ENCODE measurements around the gene FBXO15.

The FBXO15 gene

DNA sequence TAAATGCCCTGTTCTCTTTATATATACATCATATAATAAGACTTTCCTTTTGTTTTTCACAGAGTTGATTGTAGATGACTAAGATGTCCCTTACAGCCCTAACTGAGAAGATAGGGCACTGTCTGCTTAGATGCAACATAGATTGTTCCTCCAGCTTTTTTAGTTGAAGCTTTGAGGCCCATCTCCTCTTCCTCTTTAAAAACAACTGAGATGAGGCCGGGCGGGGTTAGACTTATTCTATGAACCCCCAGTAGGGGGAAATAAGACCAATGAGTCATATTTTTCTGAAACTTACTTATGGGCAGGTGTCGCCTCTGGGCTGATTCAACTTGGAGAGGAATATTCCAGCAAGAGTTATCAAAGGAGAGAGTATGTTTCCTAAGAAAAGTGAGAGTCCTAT, 84.6 kb downstream of the FBXO15 start:
- Histone ChIP-seq H3K79me1 (ENCODE audit: low read length) (no peaks in the 10 kb centered on the region), H3K79me2 (ENCODE audit: control insufficient read depth, insufficient read depth, low read length) (no peaks in the 10 kb centered on the region), H2BK5ac (ENCODE audit: low read length) (no peak overlapping the region), H3K4me1 (ENCODE audit: control insufficient read depth, low read depth, low read length) (no peaks in the 10 kb centered on the region), H3K36me3 (ENCODE audit: control insufficient read depth, insufficient read depth, low read length) (no peaks in the 10 kb centered on the region), H4K5ac (ENCODE audit: low read length) (no peak overlapping the region), H3K4ac (ENCODE audit: low read depth, low read length) (no peak overlapping the region), H3K4me3 (ENCODE audit: low read length) (no peak overlapping the region), H3K56ac (ENCODE audit: low read length) (no peak overlapping the region), H3K23ac (ENCODE audit: low read length) (no peak overlapping the region), H3K18ac (ENCODE audit: low read length) (no peak overlapping the region), H3K9ac (ENCODE audit: low read length) (no peak overlapping the region), H2AK5ac (ENCODE audit: low read length) (no peak overlapping the region), H4K8ac (ENCODE audit: low read depth, low read length) (no peak overlapping the region), H3K4me2 (ENCODE audit: low read length) (no peak overlapping the region), H3K27ac (ENCODE audit: low read depth, low read length) (no peak overlapping the region), H3K27me3 (ENCODE audit: insufficient read depth, low read length, poor library complexity) (no peaks in the 10 kb centered on the region), H2BK15ac (replicated peaks; ENCODE audit: low read depth) (no peak overlapping the region), H2BK120ac (ENCODE audit: low read depth, low read length) (no peak overlapping the region)
- no peak for DNase-seq
- WGBS (ENCODE audit: extremely low coverage, insufficient coverage, low lambda C conversion rate): no CpG with 5 or more reads among the region's 3 CpGs

DNA sequence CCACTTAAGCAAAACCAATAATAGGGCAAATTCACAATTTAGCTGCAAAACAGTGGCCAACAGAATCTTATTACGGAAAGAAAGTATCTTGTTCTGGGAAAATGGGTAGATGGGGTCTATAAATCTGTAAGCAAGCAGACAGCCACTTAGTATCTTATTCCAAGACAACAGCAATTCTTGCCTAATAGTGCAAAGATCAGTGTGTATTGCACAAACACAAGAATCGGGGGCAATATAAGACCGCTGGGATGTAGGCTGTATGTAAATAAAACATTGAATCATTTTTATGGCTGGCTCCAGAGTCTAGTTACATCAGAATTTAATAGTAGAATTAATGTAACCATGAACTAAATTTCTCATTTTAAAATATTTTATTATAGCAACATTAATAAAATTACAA, 85.6 kb downstream of the FBXO15 start:
- Histone ChIP-seq H3K79me2 (ENCODE audit: control insufficient read depth, insufficient read depth, low read length) (no peaks in the 10 kb centered on the region), H4K5ac (ENCODE audit: low read length) (no peak overlapping the region), H3K27me3 (ENCODE audit: insufficient read depth, low read length, poor library complexity) (no peaks in the 10 kb centered on the region), H3K79me1 (ENCODE audit: low read length) (no peaks in the 10 kb centered on the region), H2BK15ac (replicated peaks; ENCODE audit: low read depth) (no peak overlapping the region), H3K36me3 (ENCODE audit: control insufficient read depth, insufficient read depth, low read length) (no peaks in the 10 kb centered on the region), H3K18ac (ENCODE audit: low read length) (no peak overlapping the region), H3K56ac (ENCODE audit: low read length) (no peak overlapping the region), H3K9ac (ENCODE audit: low read length) (no peak overlapping the region), H2AK5ac (ENCODE audit: low read length) (no peak overlapping the region), H4K8ac (ENCODE audit: low read depth, low read length) (no peak overlapping the region), H2BK5ac (ENCODE audit: low read length) (no peak overlapping the region), H2BK120ac (ENCODE audit: low read depth, low read length) (no peak overlapping the region), H3K4me2 (ENCODE audit: low read length) (no peak overlapping the region), H3K27ac (ENCODE audit: low read depth, low read length) (no peak overlapping the region), H3K4ac (ENCODE audit: low read depth, low read length) (no peak overlapping the region), H3K23ac (ENCODE audit: low read length) (no peak overlapping the region), H3K4me1 (ENCODE audit: control insufficient read depth, low read depth, low read length) (no peaks in the 10 kb centered on the region), H3K4me3 (ENCODE audit: low read length) (no peak overlapping the region)
- no CpG with 5 or more reads among the region's 3 CpGs for WGBS (ENCODE audit: extremely low coverage, insufficient coverage, low lambda C conversion rate)
- DNase-seq: no peak

DNA sequence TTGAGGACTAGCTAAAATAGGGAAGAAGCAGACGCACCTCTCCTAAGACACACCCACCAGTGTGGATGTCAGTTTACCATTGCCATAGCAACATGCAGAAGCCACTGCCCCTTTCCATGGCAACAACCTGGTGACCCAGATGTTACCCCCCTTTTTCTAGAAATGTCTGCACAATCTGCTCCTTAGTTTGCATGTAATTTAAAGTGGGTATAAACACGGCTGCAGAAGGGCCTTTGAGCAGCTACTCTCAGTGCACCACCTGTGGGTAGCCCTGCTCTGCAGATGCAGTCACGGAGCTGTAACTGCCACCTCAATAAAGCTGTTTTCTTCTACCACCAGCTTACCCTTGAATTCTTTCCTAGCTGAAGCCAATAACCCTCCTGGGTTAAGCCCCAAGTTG, 87.1 kb downstream of the FBXO15 start:
- Histone ChIP-seq H3K23ac (ENCODE audit: low read length) (no peak overlapping the region), H3K27me3 (ENCODE audit: insufficient read depth, low read length, poor library complexity) (no peaks in the 10 kb centered on the region), H3K79me2 (ENCODE audit: control insufficient read depth, insufficient read depth, low read length) (no peaks in the 10 kb centered on the region), H2BK120ac (ENCODE audit: low read depth, low read length) (no peak overlapping the region), H3K18ac (ENCODE audit: low read length) (no peak overlapping the region), H3K79me1 (ENCODE audit: low read length) (no peaks in the 10 kb centered on the region), H4K8ac (ENCODE audit: low read depth, low read length) (no peak overlapping the region), H4K5ac (ENCODE audit: low read length) (no peak overlapping the region), H3K56ac (ENCODE audit: low read length) (no peak overlapping the region), H3K4me2 (ENCODE audit: low read length) (no peak overlapping the region), H3K4ac (ENCODE audit: low read depth, low read length) (no peak overlapping the region), H3K4me1 (ENCODE audit: control insufficient read depth, low read depth, low read length) (no peaks in the 10 kb centered on the region), H3K27ac (ENCODE audit: low read depth, low read length) (no peak overlapping the region), H3K4me3 (ENCODE audit: low read length) (no peak overlapping the region), H3K9ac (ENCODE audit: low read length) (no peak overlapping the region), H3K36me3 (ENCODE audit: control insufficient read depth, insufficient read depth, low read length) (no peaks in the 10 kb centered on the region), H2BK15ac (replicated peaks; ENCODE audit: low read depth) (no peak overlapping the region), H2BK5ac (ENCODE audit: low read length) (no peak overlapping the region), H2AK5ac (ENCODE audit: low read length) (no peak overlapping the region)
- WGBS (ENCODE audit: extremely low coverage, insufficient coverage, low lambda C conversion rate): no CpG with 5 or more reads among the region's 3 CpGs
- no peak for DNase-seq

DNA sequence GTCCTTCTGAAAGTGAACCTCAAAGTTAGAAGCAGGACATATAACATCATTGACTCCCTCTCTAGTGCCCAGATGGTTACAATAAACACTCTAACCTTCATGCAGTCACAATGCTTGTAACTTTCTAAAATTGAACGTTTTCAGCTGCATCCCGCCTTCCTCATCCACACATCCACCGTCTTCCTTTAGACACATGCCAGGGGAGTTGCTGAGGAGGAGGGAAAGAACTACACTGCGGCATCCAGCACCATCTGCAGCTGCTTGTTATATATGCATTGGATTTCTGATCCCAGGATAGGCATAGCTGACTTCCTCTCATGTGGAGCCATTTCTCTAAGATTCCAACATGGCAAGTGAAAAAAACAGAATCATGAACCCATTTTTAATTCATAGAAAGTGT, 96.8 kb downstream of the FBXO15 start:
- Histone ChIP-seq H2AK5ac (ENCODE audit: low read length) (no peak overlapping the region), H2BK15ac (replicated peaks; ENCODE audit: low read depth) (no peak overlapping the region)
- DNase-seq: no peak

DNA sequence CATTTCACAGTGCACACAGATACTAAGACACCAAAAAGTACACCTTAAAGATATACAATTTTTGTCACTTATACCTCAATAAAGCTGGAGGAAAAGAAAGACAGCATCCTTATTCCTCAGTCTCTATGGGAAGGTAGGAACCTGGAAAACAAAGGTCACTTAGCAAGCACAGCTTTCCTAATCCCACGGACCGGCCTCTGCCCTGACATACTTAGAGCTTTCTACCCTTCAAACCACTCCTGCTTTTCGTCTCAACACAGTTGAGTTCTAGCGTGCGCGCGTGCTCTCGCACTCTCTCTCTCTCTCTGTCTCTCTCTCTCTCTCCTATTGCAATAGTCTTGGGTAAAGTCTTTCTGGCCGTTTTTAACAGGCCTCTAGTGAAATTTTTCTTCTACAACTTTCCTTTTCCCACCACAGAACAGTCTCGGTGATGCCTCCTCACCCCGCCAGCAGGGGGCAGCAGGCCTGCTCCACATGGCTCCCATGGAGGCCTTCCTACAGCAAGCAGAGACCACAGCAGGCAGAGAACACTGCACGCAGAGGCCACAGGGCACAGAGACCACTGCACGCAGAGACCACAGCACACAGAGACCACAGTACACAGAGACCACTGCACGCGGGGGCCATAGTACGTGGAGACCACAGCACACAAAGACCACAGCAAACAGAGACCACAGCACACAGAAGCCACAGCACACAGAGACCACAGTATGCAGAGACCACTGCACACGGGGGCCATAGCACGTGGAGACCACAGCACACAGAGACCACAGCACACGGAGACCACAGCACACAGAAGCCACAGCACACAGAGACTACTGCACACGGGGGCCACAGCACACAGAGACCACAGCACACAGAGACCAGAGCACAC, 106.9 kb downstream of the FBXO15 start:
- H3K9ac ChIP-seq (ENCODE audit: low read length): no peak overlapping the region
- H3K4me2 ChIP-seq (ENCODE audit: low read length): no peak overlapping the region
- DNase-seq: peak; percentile 69
- no peak overlapping the region for H3K4me3 ChIP-seq (ENCODE audit: low read length)
- H3K79me2 ChIP-seq (ENCODE audit: control insufficient read depth, insufficient read depth, low read length): no peaks in the 10 kb centered on the region
- no peak overlapping the region for H2BK5ac ChIP-seq (ENCODE audit: low read length)
- no peaks in the 10 kb centered on the region for H3K36me3 ChIP-seq (ENCODE audit: control insufficient read depth, insufficient read depth, low read length)
- no peak overlapping the region for H2AK5ac ChIP-seq (ENCODE audit: low read length)
- H4K5ac ChIP-seq (ENCODE audit: low read length): no peak overlapping the region
- H4K8ac ChIP-seq (ENCODE audit: low read depth, low read length): no peak overlapping the region
- no peaks in the 10 kb centered on the region for H3K79me1 ChIP-seq (ENCODE audit: low read length)
- H3K27me3 ChIP-seq (ENCODE audit: insufficient read depth, low read length, poor library complexity): no peaks in the 10 kb centered on the region
- no peaks in the 10 kb centered on the region for H3K4me1 ChIP-seq (ENCODE audit: control insufficient read depth, low read depth, low read length)
- H2BK120ac ChIP-seq (ENCODE audit: low read depth, low read length): no peak overlapping the region
- no CpG with 5 or more reads among the region's 20 CpGs for WGBS (ENCODE audit: extremely low coverage, insufficient coverage, low lambda C conversion rate)
- peak overlapping the region; percentile 31 for H3K56ac ChIP-seq (ENCODE audit: low read length)
- no peak overlapping the region for H3K18ac ChIP-seq (ENCODE audit: low read length)
- H3K27ac ChIP-seq (ENCODE audit: low read depth, low read length): no peak overlapping the region
- no peak overlapping the region for H3K4ac ChIP-seq (ENCODE audit: low read depth, low read length)
- H2BK15ac ChIP-seq (replicated peaks; ENCODE audit: low read depth): no peak overlapping the region
- no peak overlapping the region for H3K23ac ChIP-seq (ENCODE audit: low read length)

More for the DNA sequence above, 96.8 kb downstream of the FBXO15 start:
- no peaks in the 10 kb centered on the region for H3K79me1 ChIP-seq (ENCODE audit: low read length)
- H3K4me3 ChIP-seq (ENCODE audit: low read length): no peak overlapping the region
- no peaks in the 10 kb centered on the region for H3K36me3 ChIP-seq (ENCODE audit: control insufficient read depth, insufficient read depth, low read length)
- H3K4ac ChIP-seq (ENCODE audit: low read depth, low read length): no peak overlapping the region
- H3K18ac ChIP-seq (ENCODE audit: low read length): no peak overlapping the region
- no peak overlapping the region for H4K5ac ChIP-seq (ENCODE audit: low read length)
- no peak overlapping the region for H4K8ac ChIP-seq (ENCODE audit: low read depth, low read length)
- H3K27me3 ChIP-seq (ENCODE audit: insufficient read depth, low read length, poor library complexity): no peaks in the 10 kb centered on the region
- no peak overlapping the region for H3K4me2 ChIP-seq (ENCODE audit: low read length)
- H3K4me1 ChIP-seq (ENCODE audit: control insufficient read depth, low read depth, low read length): no peaks in the 10 kb centered on the region
- H2BK5ac ChIP-seq (ENCODE audit: low read length): no peak overlapping the region
- WGBS (ENCODE audit: extremely low coverage, insufficient coverage, low lambda C conversion rate): no CpG with 5 or more reads among the region's 4 CpGs
- H3K27ac ChIP-seq (ENCODE audit: low read depth, low read length): no peak overlapping the region
- H3K9ac ChIP-seq (ENCODE audit: low read length): no peak overlapping the region
- H2BK120ac ChIP-seq (ENCODE audit: low read depth, low read length): no peak overlapping the region
- H3K23ac ChIP-seq (ENCODE audit: low read length): no peak overlapping the region
- no peaks in the 10 kb centered on the region for H3K79me2 ChIP-seq (ENCODE audit: control insufficient read depth, insufficient read depth, low read length)
- H3K56ac ChIP-seq (ENCODE audit: low read length): no peak overlapping the region

DNA sequence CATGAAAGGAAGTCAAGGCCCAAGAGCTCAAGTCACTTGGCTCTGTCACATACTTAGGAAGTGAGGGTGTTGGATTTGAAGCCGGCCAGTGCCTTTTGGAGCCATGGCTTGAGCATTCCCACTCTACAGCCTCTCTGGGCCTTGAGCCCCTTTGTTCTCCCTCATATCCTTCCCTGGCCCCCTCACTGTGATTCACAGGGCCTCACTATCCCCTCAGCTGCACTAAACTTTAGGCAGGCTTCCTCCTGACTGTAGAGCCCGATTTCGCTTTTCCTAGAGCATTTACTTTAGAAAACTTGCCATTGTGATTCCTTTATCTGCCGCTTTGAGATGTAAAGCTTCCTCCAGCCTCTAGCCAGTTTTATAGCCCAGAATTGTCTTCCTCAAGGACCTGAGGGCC, 107.6 kb downstream of the FBXO15 start:
- no peak for DNase-seq

More for the DNA sequence above, 107.6 kb downstream of the FBXO15 start:
- Histone ChIP-seq H3K27ac (ENCODE audit: low read depth, low read length) (no peak overlapping the region), H3K36me3 (ENCODE audit: control insufficient read depth, insufficient read depth, low read length) (no peaks in the 10 kb centered on the region), H4K5ac (ENCODE audit: low read length) (no peak overlapping the region), H3K79me1 (ENCODE audit: low read length) (no peaks in the 10 kb centered on the region), H3K18ac (ENCODE audit: low read length) (no peak overlapping the region), H3K23ac (ENCODE audit: low read length) (no peak overlapping the region), H2BK5ac (ENCODE audit: low read length) (no peak overlapping the region), H3K79me2 (ENCODE audit: control insufficient read depth, insufficient read depth, low read length) (no peaks in the 10 kb centered on the region), H3K4me3 (ENCODE audit: low read length) (no peak overlapping the region), H3K56ac (ENCODE audit: low read length) (no peak overlapping the region), H3K4me2 (ENCODE audit: low read length) (no peak overlapping the region), H3K4me1 (ENCODE audit: control insufficient read depth, low read depth, low read length) (no peaks in the 10 kb centered on the region), H3K9ac (ENCODE audit: low read length) (no peak overlapping the region), H3K27me3 (ENCODE audit: insufficient read depth, low read length, poor library complexity) (no peaks in the 10 kb centered on the region), H3K4ac (ENCODE audit: low read depth, low read length) (no peak overlapping the region), H2BK120ac (ENCODE audit: low read depth, low read length) (no peak overlapping the region), H2BK15ac (replicated peaks; ENCODE audit: low read depth) (no peak overlapping the region), H2AK5ac (ENCODE audit: low read length) (no peak overlapping the region), H4K8ac (ENCODE audit: low read depth, low read length) (no peak overlapping the region)
- no CpG with 5 or more reads among the region's 4 CpGs for WGBS (ENCODE audit: extremely low coverage, insufficient coverage, low lambda C conversion rate)
